ENCODE data around the gene AIFM1.

AIFM1 gene

DNA sequence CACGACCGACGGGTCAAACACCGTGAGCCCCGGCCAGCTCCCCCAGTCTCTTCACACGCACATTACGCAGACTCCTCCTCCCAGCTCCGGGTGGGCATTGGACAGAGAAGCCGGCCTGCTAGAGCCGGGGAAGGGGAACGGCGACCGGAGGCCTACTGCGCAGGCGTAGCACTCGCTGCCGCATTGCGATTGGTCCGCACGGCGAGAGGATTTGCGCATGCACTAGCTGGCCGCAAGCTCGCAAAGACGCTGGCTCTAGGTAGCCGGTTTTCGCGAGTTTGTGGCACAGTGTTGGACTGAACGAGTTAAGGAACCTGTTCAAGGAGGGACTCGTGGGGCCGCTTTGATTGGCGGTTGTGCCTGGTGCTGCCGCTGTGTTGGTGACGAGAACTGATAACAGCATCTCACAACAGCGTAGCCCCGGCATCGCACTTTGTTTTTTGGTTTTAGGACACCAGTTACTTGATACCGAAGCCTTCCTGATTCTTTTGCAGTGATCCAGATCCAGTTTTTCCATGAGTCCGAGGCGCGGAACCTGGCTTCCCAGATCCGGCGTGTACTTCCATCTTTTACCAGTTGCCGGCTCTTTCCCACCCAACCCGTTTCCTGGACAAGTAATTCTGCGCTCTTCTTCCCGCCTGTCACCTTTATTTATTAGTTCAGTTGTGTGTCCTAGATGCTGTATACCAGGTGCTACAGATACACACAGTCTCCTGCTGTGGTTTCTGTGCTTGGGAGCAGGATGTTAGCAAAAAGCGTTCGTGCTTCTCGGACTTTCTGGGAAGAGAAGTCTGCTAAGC lies at the start of gene AIFM1:
Gene AIFM1 (minus strand): TSS at position 139 of the 800 bp plus-strand sequence. CDS start 185 bp downstream, outside the sequence.
- DNase-seq: peak; percentile 92

- DNase-seq: no peak
These were observed 47.7 kb upstream of the AIFM1 start for GRCh38 chrX:130213376-130213775.

DNA sequence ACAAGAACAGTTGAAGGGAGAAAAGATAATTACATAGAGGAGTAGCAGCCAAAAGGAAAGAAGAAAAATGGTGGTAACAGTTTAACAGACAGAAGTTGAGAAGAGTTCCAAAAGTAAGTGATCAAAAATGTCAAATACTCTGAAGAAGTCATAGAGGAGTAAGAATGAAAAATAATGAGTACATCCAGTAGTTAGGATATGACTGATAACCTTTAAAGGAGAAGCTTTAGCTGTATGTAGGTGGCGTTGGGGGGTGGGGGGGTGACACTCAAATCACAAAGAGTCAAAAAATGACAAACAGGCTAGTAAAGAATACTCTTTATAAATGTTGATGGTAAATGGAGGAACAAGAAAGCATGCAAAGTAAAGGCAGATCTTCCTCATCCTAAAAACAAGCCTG lies 46.7 kb upstream of the AIFM1 start:
- no peak for DNase-seq

DNA sequence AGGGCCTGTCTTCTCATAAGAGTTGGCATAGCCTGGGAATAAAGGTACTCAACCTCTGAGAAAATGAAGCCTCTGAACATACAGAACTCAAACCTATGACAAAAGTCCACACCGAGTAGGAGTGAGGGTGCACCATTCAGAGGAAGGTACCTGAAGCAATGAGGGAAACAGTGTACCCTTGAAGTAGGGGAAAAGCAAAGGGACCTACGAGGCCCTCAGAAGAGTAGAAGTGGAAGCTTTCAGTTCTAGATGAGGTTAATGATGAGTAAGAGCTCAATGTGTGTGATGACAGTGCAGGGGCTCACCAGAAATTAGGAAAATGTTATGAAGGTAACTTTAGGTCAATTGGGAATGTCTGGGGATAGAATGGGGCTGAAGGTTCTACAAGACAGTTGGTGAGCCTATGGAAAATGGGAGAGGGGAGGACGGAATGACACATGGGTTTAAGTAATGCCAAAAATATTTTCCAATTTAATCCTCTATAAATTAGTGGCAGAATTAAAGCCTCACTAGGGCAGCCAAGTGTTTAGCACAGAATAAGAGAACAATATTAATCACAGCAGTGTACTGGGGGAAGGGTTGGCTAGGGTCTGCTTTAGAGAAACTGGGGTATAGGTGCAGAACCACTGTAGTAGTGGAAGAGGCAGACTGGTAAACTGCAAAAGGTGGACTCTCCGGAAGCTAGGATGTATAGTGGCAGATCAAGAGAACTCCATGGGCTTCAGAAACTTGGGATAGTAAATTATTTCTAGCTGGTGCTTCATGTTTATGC lies 46.0 kb upstream of the AIFM1 start:
- DNase-seq: no peak

DNA sequence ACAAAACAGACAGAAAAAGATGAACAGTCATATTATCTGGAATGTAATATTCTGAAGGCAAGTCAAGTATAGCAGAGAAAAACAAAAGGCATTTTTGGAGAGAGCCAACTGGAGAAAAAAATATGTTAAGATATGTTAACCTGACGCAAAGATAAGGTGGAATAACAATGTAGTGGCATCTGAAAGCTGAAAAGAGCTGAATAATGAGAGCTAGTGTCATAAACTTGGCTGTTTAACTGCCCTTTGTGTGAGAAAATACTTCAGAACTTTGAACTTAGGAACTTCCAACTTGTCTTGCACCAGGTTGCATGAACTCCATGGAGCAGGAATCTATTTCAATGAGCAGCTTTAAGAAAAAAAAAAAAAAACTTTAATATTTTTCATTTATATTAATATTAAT lies 39.0 kb upstream of the AIFM1 start:
- no peak for DNase-seq

- no peak for DNase-seq
These were observed 31.8 kb upstream of the AIFM1 start for GRCh38 chrX:130197464-130197863.

DNA sequence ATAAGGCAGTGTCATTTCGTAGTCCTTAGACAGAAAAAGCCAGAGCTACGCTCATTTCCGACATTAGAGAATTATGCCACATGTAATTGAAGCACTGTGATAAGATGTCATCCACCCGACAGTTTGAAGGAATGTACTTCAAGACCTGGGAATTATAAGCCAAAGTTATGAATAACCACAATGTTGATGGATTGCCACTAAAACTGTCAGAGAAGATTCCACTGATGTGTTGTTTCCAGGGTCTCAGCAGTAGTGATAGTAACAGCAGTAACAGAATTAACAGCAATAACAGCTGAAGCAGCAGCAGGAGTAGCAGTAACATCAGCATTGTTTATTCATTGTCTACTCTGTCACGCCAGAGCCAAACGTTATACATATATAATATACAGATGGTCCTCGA lies 30.8 kb upstream of the AIFM1 start:
- DNase-seq: no peak

DNA sequence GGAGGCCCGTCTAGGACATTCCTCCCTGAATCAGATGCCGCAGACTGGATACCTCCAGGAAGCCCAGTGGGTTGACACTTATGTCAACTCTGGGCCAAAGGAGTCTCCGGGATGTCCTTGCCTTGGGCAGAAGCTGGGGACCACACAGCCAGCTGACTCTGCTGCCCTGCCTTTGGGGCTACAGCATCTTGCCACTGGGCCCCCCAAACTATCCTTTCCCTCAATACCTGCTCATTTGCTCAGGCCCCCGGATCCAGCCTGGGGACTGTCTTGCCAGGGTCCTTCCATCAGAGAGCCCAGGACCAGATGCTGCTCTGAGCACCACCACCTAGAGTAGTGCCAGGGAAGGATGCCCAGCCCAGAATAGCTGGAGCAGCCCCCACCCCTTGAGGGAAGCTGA lies 25.2 kb upstream of the AIFM1 start:
- DNase-seq: no peak

DNA sequence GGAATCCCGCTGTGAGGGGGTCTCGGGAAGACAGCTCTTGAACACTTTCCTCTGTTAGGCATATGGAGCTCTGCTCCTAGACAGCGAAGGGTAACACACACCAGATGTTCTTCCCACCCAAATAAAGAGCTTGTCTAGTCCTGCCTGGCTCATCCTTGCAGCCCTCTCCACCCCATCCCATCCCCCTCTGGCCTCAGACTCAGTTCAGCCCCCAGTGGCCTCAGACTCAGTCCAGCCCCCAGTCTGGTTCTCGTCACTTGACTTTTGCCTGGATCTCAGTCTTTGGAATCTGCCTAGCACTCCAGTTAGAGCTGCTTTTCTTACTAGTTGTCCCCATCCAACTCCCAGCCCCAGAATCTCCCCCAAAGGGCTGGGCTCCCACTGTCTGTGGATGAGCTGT lies 21.0 kb upstream of the AIFM1 start:
- DNase-seq: no peak

GRCh38 chrX:130184857-130185256 lies 19.2 kb upstream of the AIFM1 start:
- DNase-seq: no peak

DNA sequence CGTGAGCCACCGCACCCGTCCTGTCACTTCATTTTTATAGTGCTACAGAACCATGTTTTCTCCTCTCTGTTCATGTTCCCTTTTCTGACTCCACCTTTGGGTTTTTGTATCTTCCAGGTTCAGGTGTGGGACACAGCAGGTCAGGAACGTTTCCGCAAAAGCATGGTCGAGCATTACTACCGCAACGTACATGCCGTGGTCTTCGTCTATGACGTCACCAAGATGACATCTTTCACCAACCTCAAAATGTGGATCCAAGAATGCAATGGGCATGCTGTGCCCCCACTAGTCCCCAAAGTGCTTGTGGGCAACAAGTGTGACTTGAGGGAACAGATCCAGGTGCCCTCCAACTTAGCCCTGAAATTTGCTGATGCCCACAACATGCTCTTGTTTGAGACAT lies 18.5 kb upstream of the AIFM1 start:
- no peak for DNase-seq

DNA sequence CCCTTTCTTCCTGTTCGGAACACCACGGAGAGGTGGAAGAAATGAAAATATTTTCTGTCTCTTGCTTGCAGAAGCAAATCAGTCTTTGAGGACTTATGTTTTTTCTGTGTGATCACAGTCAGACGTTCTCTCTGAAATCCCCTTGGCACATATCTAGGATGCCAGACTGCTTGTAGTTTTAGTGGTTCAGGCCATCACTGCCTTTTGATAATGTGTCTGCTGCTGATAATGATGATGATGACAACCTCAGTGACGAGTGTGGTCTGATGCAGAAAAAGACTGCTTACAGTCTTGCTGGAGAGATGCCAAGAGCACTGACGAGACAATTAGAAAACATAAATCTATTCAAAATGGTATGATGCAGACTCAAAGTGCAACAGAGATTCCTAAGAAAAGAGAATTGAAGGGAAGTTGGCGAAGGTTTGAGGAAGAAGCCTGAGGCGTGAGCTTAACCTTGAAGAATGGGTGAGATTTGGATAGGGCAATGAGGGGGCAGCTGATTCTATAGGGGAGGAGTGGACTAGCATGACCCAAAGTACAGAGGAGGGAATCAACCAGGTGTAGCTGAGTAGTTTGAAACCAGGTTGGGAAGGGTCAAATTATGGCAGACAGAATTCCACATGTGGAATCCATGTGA lies 14.1 kb upstream of the AIFM1 start:
- DNase-seq: no peak

- DNase-seq: no peak
These were observed 13.5 kb upstream of the AIFM1 start for GRCh38 chrX:130179170-130179569.

DNA sequence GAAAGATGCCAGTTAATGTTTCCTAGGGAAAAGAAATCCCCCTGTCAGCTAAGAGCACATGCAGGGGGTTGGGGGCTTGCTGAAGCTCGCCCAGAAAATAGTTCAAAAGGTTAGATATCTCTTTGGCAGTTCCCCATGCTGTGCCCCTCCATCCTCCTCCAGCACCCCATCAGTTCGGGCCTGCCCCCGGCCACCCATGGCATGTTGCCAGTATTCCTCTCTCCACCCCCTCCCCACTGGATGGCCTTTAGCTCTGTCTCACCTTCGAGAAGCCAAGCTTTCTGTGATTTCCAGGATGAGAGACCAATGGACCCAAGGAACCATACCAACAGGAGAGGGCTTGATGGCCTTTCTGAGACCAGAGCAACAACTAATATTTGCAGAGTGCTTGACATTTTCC lies 11.3 kb upstream of the AIFM1 start:
- no peak for DNase-seq

GRCh38 chrX:130176354-130176776 lies 10.7 kb upstream of the AIFM1 start:
- peak; percentile 25 for DNase-seq

DNA sequence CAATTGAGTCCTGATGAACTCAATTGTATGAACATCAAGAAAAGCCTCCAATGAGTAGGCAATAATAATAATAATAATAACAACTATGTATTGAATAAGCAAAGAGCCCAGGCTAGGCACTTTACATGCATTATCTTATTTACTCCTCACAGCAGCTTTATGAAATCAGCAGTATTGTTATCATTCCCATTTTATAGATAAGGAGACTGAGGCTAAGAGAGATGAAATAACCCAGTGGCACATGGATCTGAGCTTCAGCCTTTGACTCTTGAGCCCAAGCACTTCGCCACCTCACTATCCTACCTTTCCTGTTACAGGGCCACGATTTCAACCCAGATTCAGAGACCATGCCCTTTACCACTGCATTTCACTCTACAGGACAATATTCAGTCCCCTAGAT lies 9.3 kb upstream of the AIFM1 start:
- no peak for DNase-seq

DNA sequence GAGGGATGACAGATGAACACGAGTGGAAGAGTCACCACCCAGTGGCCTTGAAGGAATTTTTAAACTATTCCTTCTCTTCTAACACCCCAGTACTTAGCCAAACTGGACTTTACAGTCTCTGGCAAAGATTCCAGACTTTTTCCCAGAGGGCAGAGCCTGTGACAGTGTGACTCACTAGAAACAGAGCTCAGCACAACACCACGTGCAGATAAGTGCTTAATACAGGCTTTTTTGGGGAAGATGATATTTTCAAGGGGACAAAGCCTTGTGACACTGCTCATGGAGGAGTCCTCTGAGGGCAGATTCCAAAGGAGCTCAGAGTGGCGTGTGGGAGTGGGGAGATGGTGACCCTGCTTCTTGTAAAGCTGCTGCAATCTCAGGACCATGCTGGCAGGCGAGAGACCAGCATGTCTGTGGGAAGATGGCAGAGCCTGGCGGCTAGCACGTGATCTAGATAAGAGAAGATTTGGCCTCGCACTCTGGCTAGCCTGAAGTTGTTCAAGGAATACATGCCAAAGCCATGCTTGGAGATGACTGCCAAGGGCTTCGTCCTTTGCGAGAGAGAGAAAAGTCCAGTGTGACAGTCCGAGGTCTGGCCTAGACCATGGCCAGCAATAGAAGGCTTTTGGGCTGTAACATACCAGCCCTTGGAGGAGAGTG lies 8.5 kb upstream of the AIFM1 start:
- peak; percentile 81 for DNase-seq

DNA sequence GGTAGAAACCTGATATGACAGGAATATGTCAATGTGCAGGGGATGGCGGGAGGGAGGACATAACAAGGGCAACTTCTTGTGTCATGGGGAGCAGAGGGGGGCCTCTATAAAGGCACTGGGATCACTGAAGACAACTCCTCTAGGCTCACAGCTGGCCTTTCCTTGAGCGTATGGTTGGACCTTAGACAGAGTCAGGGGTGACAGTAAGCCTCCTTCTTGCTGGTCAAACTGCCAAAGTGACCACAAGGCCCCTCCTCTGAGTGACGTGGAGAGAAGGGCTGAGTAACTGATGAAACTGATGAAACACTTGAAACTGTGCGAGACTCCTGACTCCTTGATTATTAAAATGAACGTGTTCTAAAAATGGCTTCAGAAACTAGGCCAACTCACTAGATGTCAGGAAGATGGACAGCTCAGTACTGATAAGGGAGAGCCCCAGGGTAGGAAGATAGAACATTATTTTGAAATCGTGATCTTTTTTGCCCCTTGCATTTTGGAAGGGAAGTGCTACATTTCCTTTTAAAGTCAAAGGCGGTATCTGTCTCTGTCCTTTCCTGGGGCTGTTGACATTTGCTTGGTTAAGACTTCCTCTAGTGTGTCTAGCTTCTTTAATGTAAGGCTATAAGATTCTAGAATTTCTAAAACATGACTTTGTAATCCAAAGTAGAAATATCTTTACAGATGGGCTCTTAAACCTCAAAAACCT lies 7.7 kb upstream of the AIFM1 start:
- peak; percentile 86 for DNase-seq

GRCh38 chrX:130172127-130172845 lies 6.6 kb upstream of the AIFM1 start:
- DNase-seq: no peak

DNA sequence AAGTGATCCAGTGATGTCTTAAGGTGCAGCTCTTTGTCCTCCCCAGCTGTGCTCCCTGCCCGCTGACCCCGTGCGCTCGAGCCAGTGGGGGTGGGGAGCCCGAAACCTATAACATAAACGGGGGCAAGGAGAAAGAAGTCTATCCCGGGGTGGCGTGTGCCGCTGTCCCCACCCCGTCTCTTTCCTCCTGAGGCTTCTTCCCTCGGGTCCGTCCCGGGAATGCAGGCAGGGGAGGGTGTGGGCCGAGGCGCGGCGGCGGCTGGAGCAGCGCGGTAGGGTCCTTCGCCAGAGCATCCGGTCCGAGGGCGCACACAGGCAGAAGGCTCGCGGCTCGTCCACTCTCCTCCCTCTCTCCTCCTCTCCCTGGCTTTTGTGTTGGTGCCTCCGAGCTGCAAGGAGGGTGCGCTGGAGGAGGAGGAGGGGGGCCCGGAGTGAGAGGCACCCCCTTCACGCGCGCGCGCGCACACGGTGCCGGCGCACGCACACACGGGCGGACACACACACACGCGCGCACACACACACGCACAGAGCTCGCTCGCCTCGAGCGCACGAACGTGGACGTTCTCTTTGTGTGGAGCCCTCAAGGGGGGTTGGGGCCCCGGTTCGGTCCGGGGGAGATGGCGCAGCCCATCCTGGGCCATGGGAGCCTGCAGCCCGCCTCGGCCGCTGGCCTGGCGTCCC lies 5.9 kb upstream of the AIFM1 start, which contains the start of gene RAB33A:
Gene RAB33A (plus strand): TSS at position 517 of the 681 bp plus-strand sequence. CDS start 101 bp downstream, at position 618.
- DNase-seq: peak; percentile 34
